Tracheal epithelial cell (primary cell): ENCODE results near the gene BMP15. TPM values are rescaled to one million over a fixed set of nuclear protein-coding genes. Genes with fewer than 3 reads are reported as not detected.

Source experiments
- total RNA-seq: library from RNA; depleted of rRNA; stranded (reverse); fragments of >200 nt; gene quantifications from 2 replicates; pipeline ENCODE4 v1.2.1, GENCODE V29; 2014

Gene BMP15
- total RNA-seq, result not detected in 2 replicates

DNA sequence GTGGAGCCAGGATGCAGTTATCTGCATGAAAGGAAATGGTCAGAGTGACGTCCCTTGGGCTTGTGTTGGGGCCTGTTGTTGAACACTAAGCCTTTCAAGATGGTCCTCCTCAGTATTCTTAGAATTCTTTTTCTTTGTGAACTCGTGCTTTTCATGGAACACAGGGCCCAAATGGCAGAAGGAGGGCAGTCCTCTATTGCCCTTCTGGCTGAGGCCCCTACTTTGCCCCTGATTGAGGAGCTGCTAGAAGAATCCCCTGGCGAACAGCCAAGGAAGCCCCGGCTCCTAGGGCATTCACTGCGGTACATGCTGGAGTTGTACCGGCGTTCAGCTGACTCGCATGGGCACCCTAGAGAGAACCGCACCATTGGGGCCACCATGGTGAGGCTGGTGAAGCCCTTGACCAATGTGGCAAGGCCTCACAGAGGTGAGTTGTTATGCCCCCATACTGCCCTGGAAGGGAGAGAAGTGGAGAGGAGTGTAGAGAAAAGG lies at the start of gene BMP15:
Gene BMP15 (plus strand): TSS at position 51 of the 492 bp plus-strand sequence. CDS start 49 bp downstream, at position 100.

Other genes with a start within 250 kb of the BMP15 start
- 0.43 and 1.4 TPM in 2 replicates for gene SHROOM4, start 96.5 kb upstream of the BMP15 start, total RNA-seq